G401 (cell line): ENCODE measurements around the gene INTS11. TPM values are rescaled to one million over a fixed set of nuclear protein-coding genes. Genes with fewer than 3 reads are reported as not detected.
"Not testable (repeated sequence)": the region's sequence is repeated elsewhere in the genome, so short reads cannot be mapped to it uniquely, and the experiment has no call there.

Source experiments
- DNase-seq: peaks from one replicate; pipeline ENCODE4 v3.0.0-alpha.2; 2015; ENCODE audit warnings: low spot score
- in situ Hi-C: cut with HindIII; loops from 2 replicates; pipeline ENCODE4 v1.10.0; 2016; ENCODE audit warnings: low sequenced_read_pairs, mixed read lengths
- total RNA-seq: library from RNA; depleted of rRNA; stranded (reverse); fragments of >200 nt; shearing (Covaris generic); gene quantifications from 2 replicates; pipeline ENCODE4 v1.2.3, GENCODE V29; 2014

Gene INTS11
- total RNA-seq, 1 experiment from 2014 or later: 107 TPM

GRCh38 chr1:1318131-1318652, 6.3 kb downstream of the INTS11 start:
- in situ Hi-C loops: no loop called here
- peak; percentile 50 for DNase-seq

- in situ Hi-C loops: no loop called here
- DNase-seq: no peak
These were observed 7.0 kb downstream of the INTS11 start for GRCh38 chr1:1317420-1317819.

- in situ Hi-C loops, DNase-seq: not testable (repeated sequence)
These were observed 8.3 kb downstream of the INTS11 start for GRCh38 chr1:1316199-1316598.

GRCh38 chr1:1315435-1315954, 9.0 kb downstream of the INTS11 start:
- no peak for DNase-seq
- in situ Hi-C loops: no loop called here

GRCh38 chr1:1314678-1315335, 9.7 kb downstream of the INTS11 start:
- in situ Hi-C loops: no loop called here
- DNase-seq: no peak

- in situ Hi-C loops: no loop called here
- no peak for DNase-seq
These were observed 10.2 kb downstream of the INTS11 start for GRCh38 chr1:1314237-1314586.

- no peak for DNase-seq
- in situ Hi-C loops: no loop called here
These were observed 10.8 kb downstream of the INTS11 start for GRCh38 chr1:1313500-1314236.

GRCh38 chr1:1312450-1313314, 11.8 kb downstream of the INTS11 start:
- in situ Hi-C loops: no loop called here
- no peak for DNase-seq

GRCh38 chr1:1311107-1312104, 13.1 kb downstream of the INTS11 start:
- in situ Hi-C loops: no loop called here
- DNase-seq: no peak

GRCh38 chr1:1310476-1311053, 13.9 kb downstream of the INTS11 start:
- in situ Hi-C loops: no loop called here
- DNase-seq: no peak

- in situ Hi-C loops: no loop called here
- no peak for DNase-seq
These were observed 14.4 kb downstream of the INTS11 start for GRCh38 chr1:1310109-1310385.

- in situ Hi-C loops: no loop called here
- DNase-seq: peak; percentile 48
These were observed 15.0 kb downstream of the INTS11 start for GRCh38 chr1:1309251-1310108.

GRCh38 chr1:1308756-1309250, 15.7 kb downstream of the INTS11 start:
- no peak for DNase-seq
- in situ Hi-C loops: no loop called here

GRCh38 chr1:1307923-1308755, 16.3 kb downstream of the INTS11 start, which contains the start of the genes ACAP3 and PUSL1:
TSS of gene ACAP3 (minus strand) at chr1:1307930. CDS start at chr1:1307815, 115 bp downstream.
TSS of gene PUSL1 (plus strand) at chr1:1308597. CDS start at chr1:1308644, 47 bp downstream.
- in situ Hi-C loops: no loop called here
- DNase-seq: peak; percentile 84

GRCh38 chr1:1307261-1307922, 17.1 kb downstream of the INTS11 start:
- in situ Hi-C loops: no loop called here
- no peak for DNase-seq
